Astrocyte of the cerebellum (primary cell): ENCODE results near the gene RAI2.

Experiments used
- DNase-seq: peaks from one replicate; pipeline ENCODE4 v3.0.0-alpha.2; 2011; ENCODE audit warnings: low read depth
- H3K4me3 ChIP-seq: 2 replicates; pipeline ENCODE4 v1.5.1; 2011; ENCODE audit warnings: mild to moderate bottlenecking, low read depth, low read length, moderate library complexity
- in situ Hi-C: cut with HindIII; loops from 2 replicates; pipeline ENCODE4 v1.10.0; 2017; ENCODE audit warnings: low sequenced_read_pairs
- TF ChIP-seq, protein P1 (sequence below): IDR thresholded peaks from 2 replicates; pipeline ENCODE4 v1.5.1; 2012; ENCODE audit warnings: low read length, low read depth, moderate library complexity, mild to moderate bottlenecking; ENCODE audit errors: missing control alignments

The RAI2 gene

DNA sequence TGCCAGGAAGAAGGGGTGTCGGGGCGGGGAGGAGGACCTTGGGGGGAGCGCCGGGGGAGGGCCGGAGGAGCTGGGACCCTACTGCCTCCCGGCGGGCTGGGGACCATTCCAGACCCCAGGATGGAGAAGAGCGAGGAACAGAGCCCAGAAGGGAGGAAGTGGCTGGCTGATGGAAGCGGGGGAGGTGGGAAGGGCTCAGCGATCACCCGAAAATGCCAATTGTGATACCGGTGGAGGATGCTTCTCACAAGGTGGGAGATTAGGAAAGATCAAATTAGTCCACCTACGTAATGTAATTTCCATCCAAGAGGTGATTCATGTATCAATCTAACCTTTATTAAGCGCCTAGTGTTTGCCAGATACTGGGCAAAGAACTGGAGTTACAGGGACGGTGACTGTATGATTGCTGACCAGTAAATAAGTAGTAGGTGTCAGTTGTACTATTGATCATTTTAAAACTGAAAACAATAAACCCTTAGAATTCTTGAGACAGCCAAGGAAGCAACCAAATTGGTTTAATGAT, 452 bp upstream of the RAI2 start:
- TF ChIP-seq, protein P1, sequence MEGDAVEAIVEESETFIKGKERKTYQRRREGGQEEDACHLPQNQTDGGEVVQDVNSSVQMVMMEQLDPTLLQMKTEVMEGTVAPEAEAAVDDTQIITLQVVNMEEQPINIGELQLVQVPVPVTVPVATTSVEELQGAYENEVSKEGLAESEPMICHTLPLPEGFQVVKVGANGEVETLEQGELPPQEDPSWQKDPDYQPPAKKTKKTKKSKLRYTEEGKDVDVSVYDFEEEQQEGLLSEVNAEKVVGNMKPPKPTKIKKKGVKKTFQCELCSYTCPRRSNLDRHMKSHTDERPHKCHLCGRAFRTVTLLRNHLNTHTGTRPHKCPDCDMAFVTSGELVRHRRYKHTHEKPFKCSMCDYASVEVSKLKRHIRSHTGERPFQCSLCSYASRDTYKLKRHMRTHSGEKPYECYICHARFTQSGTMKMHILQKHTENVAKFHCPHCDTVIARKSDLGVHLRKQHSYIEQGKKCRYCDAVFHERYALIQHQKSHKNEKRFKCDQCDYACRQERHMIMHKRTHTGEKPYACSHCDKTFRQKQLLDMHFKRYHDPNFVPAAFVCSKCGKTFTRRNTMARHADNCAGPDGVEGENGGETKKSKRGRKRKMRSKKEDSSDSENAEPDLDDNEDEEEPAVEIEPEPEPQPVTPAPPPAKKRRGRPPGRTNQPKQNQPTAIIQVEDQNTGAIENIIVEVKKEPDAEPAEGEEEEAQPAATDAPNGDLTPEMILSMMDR = no peak
- in situ Hi-C loops = no loop called here
- DNase-seq = no peak
- H3K4me3 ChIP-seq = peak overlapping the region; percentile 5

DNA sequence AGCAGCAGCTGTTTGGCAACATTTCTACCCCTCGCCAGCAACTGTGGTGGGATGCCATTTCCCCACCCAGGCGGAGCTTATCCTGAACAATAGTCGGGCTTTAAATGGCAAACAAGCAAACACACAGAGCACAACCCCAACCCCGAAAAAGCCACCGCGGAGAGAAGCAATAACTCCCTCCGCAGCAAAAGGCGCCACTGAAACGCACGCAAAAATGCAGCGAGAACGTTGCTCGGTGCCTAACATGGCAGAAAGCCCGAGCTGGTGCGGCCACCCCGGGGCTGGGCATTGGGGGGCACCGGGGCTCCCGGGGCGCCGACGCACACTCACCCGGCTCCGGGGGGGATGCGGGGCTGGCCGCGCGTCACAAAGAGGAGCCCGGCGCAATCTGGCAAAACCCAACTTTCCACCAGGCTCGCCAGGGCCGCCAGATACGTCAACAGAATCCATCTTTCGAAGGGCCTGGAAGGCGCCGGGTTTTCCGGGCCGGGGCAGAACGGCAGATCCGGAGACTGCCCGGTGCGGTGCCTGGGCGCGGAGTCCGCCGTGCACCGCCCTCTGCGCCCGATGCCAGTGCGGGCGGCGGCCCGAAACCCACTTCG, 818 bp downstream of the RAI2 start:
- in situ Hi-C loops = no loop called here

DNA sequence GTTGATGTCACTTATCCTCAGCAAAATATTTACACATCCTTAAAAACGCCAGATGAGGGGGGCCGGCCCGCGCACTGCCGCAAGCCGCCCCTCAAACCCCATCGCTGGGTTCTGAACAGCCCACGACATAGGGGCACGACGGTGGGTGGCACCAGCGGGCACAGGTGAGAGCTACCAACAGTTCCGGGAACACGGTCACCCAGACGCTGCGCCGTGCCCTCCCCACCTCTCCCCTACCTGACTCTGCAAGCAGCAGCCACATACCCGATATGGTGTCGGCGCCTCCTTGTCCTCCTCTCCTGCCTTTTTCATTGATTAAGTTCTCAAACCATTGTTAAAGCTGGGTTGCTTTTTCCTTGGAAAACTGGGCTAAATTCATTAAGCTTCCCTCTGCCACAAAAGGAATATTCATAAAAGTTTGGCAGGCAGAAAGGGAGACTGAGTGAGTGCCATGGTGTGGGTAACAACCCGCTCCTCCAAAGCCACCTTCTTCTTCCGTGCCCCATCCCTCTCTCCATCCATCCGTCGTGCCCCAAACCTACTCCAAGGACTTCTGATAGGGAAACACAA, 1.4 kb downstream of the RAI2 start:
- no peak for DNase-seq
- in situ Hi-C loops = no loop called here
- TF ChIP-seq, protein P1 = no peak
- peak overlapping the region; percentile 33 for H3K4me3 ChIP-seq

More for the DNA sequence above, 818 bp downstream of the RAI2 start:
- no peak for DNase-seq
- peak overlapping the region; percentile 33 for H3K4me3 ChIP-seq
- TF ChIP-seq, protein P1 = no peak

DNA sequence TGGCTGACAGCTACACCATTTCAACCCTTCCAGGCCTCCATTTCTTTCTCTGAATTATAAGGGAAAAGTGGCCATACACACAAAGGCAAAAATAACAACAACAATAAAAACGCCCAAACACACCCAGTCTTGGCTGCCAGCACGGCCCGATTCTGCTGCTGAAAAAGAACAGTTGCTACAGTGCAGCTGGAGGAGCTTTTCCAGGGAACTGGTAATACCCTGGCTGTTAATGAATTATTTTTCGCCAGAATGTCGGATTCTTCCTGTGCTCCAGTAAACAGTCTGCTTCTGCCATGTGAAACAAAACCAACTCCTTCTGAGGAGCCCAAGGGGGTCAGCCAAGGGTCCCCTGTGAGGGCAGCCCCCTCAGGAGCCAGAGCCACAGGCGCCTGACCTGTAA, 6.6 kb downstream of the RAI2 start:
- in situ Hi-C loops = no loop called here
- TF ChIP-seq, protein P1 = no peak
- DNase-seq = no peak
- no peak overlapping the region for H3K4me3 ChIP-seq

DNA sequence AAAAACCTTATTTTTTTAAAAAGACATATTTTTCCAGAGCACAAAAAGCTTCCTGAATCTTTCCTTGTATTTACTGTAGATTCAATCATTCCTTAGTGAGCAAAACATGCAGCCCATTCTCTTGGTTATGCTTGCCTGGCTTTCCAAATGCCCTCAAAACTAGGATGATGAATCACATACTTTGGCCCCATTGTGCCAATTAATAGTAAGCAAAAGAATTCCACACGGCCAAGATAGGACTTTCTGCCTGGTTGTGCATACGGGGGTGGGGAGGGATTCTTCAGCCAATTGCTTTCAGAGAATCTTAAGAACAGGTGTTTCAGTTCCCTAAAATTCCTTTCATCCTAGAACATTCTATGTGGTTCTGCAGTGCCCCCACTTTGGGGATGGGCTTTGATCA, 7.0 kb downstream of the RAI2 start:
- TF ChIP-seq, protein P1 = no peak
- no peak overlapping the region for H3K4me3 ChIP-seq
- DNase-seq = no peak
- in situ Hi-C loops = no loop called here

DNA sequence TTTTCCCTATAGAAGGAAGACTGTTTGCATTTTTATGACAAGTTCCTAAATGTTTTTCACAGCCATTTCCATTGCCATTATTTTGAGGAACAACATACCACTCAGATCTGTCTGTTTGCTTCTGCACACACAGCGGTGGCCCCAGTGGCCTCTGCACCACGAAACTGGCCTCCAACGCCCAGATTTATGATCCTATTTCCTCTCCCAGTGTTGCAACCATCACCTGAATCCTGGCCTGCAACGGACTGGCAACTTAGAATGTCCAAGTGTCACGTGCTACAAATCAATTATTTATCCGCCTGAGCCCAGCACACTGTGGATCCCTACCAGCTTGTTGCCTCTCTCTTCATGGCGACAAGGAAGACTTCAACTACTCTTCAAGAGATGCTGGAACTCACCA, 9.2 kb downstream of the RAI2 start:
- in situ Hi-C loops = no loop called here
- TF ChIP-seq, protein P1 = no peak

More for the DNA sequence above, 9.2 kb downstream of the RAI2 start:
- no peak for DNase-seq
- H3K4me3 ChIP-seq = no peak overlapping the region
